Tibial nerve (tissue), 4 donors: ENCODE data around the gene TK1.

Experiments
- EP300 ChIP-seq, 2 donors: sonication (generic); formaldehyde crosslinking; IDR thresholded peaks; one replicate each; pipeline ENCODE4 v1.6.1; 2017; ENCODE audit warnings: antibody characterized with exemption in 2 of 2, mild to moderate bottlenecking in 1 of 2
- POLR2A ChIP-seq, 2 donors: fragments of 450-650 bp; IDR thresholded peaks; one replicate each; pipeline ENCODE4 v1.6.1; 2017; ENCODE audit warnings: antibody characterized with exemption in 2 of 2, mild to moderate bottlenecking in 2 of 2, moderate library complexity in 2 of 2
- TF ChIP-seq, protein P1 (sequence below), 5 experiments: fragments of 200-600 bp in 3 of 5; fragments of 450-650 bp in 2 of 5; sonication (generic) in 3 of 5; IDR thresholded peaks; one replicate each; pipeline ENCODE4 v1.5.1; 2016 to 2019; ENCODE audit warnings: antibody characterized with exemption in 5 of 5, mild to moderate bottlenecking in 3 of 5, moderate library complexity in 2 of 5

DNA sequence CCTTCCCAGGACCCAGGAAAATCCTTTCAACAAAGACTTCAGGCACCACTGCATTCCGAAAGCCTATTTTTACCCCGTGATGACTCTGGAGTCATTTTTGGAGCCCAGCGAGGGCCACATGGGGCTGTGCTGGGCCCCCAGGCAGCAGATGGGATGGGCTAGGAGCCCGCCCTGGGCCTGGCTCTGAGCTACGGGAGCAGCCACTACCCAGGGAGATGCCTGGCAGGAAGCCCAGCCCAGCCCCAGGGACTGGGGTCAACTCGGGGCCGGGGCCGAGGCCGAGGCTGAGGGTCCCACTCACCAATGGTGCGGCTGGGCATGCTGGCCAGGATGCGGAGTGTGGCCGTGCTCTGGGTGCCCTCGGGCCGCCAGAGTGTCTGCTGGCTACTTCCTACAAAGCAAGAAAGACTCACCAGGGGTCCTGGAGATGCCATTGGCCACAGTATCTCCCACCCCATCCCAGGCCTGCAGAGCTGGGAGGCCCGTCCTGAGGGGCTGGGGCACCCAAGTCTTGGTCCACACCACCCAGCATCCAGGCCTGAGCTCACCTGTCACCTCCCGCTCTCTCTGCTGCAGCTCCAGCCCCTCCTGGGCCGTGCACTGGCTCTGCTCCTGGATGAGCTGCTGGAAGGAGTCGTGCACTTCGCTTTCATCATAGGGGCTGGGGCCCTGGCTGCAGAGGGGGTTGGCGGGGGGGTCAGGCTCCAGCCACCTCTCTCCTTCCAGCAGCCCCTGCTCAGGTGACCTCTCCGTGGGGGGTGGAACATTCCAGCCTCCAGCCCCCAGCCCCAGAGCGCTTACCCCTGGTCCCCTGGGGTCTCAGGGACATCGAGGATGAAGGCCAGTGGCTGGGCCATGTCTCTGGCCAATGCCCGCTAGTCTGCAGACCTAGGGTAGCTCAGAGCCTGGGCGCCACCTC, 60.6 kb downstream of the TK1 start:
- TF ChIP-seq POLR2A (IDR thresholded peaks at IDR 0.05) (no peak), EP300 (IDR thresholded peaks at IDR 0.05) (no peak)
- TF ChIP-seq, protein P1, sequence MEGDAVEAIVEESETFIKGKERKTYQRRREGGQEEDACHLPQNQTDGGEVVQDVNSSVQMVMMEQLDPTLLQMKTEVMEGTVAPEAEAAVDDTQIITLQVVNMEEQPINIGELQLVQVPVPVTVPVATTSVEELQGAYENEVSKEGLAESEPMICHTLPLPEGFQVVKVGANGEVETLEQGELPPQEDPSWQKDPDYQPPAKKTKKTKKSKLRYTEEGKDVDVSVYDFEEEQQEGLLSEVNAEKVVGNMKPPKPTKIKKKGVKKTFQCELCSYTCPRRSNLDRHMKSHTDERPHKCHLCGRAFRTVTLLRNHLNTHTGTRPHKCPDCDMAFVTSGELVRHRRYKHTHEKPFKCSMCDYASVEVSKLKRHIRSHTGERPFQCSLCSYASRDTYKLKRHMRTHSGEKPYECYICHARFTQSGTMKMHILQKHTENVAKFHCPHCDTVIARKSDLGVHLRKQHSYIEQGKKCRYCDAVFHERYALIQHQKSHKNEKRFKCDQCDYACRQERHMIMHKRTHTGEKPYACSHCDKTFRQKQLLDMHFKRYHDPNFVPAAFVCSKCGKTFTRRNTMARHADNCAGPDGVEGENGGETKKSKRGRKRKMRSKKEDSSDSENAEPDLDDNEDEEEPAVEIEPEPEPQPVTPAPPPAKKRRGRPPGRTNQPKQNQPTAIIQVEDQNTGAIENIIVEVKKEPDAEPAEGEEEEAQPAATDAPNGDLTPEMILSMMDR (IDR thresholded peaks at IDR 0.05), result no peak
